NB4 (cell line): ENCODE measurements around the gene JAKMIP2.

ENCODE experiments used
- CTCF ChIP-seq: IDR thresholded peaks from one replicate; pipeline ENCODE4 v1.5.1; 2012; ENCODE audit warnings: low read depth, low read length
- MAX ChIP-seq: IDR thresholded peaks from 2 replicates; pipeline ENCODE4 v1.6.1; 2011; ENCODE audit warnings: low read depth, low read length
- MYC ChIP-seq: IDR thresholded peaks from 2 replicates; pipeline ENCODE4 v1.6.1; 2011; ENCODE audit warnings: low read depth, low read length
- POLR2A ChIP-seq: IDR thresholded peaks from 2 replicates; pipeline ENCODE4 v1.6.1; 2011; ENCODE audit warnings: mild to moderate bottlenecking; ENCODE audit not compliant: insufficient read length; ENCODE audit errors: extremely low read depth

- TF ChIP-seq POLR2A, result no peak
- TF ChIP-seq CTCF, result no peak
- no peak for TF ChIP-seq MAX
- no peak for TF ChIP-seq MYC
Observed at GRCh38 chr5:147780924-147781573, 1.5 kb downstream of the JAKMIP2 start.
